NB4 (cell line): ENCODE measurements around the gene PYM1.

Experiments
- CTCF ChIP-seq: IDR thresholded peaks from one replicate; pipeline ENCODE4 v1.5.1; 2012; ENCODE audit warnings: low read depth, low read length
- MAX ChIP-seq: IDR thresholded peaks from 2 replicates; pipeline ENCODE4 v1.6.1; 2011; ENCODE audit warnings: low read depth, low read length
- MYC ChIP-seq: IDR thresholded peaks from 2 replicates; pipeline ENCODE4 v1.6.1; 2011; ENCODE audit warnings: low read depth, low read length
- POLR2A ChIP-seq: IDR thresholded peaks from 2 replicates; pipeline ENCODE4 v1.6.1; 2011; ENCODE audit warnings: mild to moderate bottlenecking; ENCODE audit not compliant: insufficient read length; ENCODE audit errors: extremely low read depth

- TF ChIP-seq CTCF (no peak), MAX (no peak), POLR2A (no peak), MYC (no peak)
These were observed 10.3 kb upstream of the PYM1 start for GRCh38 chr12:55937981-55938380.
